ENCODE measurements around the gene PRKAR1B.
"Not testable (repeated sequence)": the region's sequence is repeated elsewhere in the genome, so short reads cannot be mapped to it uniquely, and the experiment has no call there.

PRKAR1B gene

GRCh38 chr7:641966-642365 is 85.1 kb downstream of the PRKAR1B start:
- DNase-seq, result no peak

- DNase-seq, result no peak
Observed at GRCh38 chr7:641269-641671, 85.8 kb downstream of the PRKAR1B start.

DNA sequence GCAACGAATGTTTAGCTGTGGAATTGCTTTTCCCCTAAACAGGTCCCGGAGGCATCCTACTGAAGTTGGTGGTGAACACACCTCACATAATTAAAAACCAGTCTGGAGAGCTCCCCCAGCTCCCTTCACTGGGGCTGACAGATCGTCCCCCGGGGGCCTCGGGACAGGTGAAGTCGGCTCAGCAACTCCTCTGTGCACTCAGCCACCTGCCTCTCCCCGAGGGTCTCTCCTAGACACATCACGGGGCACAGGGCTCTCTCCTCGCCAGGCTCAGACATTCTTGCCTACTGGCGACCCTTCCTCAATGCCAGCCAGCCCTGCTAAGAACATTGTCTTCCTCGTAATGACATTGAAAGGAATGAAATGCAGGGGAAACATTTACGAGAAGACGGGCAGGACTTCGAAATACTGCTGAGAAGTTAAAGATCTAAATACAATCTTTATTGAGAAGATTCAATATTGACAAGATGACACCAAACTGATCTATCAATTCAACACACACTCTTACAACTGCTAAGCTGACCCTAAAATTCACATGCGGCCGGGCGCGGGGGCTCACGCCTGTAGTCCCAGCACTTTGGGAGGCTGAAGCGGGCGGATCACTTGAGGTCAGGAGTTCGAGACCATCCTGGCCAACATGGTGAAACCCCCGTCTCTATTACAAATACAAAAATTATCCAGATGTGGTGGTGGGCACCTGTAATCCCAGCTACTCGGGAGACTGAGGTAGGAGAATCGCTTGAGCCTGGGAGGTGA is 88.6 kb downstream of the PRKAR1B start:
- DNase-seq, result no peak

GRCh38 chr7:637826-638225 is 89.3 kb downstream of the PRKAR1B start:
- no peak for DNase-seq

- DNase-seq, result no peak
Observed at GRCh38 chr7:636396-636795, 90.7 kb downstream of the PRKAR1B start.

DNA sequence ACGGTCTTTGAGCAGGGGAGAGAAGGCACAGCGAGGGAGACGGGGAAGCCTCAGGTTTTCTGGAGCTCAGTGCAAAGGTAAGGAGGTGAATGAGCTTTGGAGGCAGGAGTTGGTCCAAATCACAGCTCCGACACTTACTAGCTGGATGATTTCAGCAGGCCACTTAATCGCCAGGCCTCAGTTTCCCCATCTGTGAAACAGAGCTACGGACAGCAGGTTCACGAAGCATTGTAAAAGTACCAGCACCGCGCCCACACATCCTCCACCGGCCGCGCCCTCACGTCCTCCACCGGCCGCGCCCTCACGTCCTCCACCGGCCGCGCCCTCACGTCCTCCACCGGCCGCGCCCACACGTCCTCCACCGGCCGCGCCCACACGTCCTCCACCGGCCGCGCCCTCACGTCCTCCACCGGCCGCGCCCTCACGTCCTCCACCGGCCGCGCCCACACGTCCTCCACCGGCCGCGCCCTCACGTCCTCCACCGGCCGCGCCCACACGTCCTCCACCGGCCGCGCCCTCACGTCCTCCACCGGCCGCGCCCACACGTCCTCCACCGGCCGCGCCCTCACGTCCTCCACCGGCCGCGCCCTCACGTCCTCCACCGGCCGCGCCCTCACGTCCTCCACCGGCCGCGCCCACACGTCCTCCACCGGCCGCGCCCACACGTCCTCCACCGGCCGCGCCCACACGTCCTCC is 91.2 kb downstream of the PRKAR1B start:
- not testable (repeated sequence) for DNase-seq

DNA sequence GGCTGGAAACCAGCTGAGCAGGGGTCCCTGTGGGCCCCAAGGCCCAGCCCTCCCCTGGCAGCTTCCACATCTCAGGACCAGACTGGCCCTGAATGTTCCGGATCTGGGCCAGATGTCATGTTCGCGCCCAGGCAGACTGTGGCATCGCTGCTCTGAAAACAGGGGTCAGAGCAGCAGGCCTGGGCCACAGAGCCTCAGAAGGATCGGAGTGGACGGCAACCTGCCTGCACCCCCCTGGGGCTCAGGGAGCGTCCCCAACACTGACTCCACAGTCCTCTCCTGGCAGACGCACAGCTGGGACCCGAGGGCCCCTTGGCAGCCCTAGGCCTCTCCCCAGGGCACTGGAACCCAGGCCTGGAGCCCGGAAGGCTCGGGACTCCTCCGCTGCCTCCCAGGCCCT is 91.9 kb downstream of the PRKAR1B start:
- DNase-seq, result no peak

DNA sequence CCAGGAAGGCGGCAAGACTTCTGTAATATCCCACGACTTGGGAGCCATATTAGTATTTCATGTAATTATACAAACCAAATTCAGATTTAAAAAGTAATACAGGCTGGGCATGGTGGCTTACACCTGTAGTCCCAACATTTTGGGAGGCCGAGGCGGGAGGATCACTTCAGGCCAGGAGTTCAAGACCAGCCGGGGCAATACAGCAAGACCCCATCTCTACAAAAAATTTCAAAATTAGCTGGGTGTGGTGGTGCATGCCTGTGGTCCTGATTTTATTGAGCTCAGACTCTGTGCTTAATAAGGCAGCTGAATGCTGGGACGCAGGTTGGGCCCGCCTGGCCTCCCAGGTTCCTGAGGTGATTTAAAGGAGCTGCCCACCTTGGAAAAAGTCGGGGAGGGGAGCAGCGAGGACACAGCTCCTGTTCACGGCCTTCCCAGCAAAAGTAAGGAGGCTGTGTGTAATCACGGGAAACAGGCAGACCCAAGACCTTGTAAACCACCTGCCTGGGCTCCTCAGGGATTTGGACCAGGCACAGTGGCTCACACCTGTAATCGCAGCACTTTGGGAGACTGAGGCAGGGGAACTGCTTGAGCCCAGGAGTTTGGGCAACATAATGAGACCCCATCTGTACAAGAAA is 93.6 kb downstream of the PRKAR1B start:
- DNase-seq, result no peak

- no peak for DNase-seq
Observed at GRCh38 chr7:632831-633210, 94.3 kb downstream of the PRKAR1B start.

DNA sequence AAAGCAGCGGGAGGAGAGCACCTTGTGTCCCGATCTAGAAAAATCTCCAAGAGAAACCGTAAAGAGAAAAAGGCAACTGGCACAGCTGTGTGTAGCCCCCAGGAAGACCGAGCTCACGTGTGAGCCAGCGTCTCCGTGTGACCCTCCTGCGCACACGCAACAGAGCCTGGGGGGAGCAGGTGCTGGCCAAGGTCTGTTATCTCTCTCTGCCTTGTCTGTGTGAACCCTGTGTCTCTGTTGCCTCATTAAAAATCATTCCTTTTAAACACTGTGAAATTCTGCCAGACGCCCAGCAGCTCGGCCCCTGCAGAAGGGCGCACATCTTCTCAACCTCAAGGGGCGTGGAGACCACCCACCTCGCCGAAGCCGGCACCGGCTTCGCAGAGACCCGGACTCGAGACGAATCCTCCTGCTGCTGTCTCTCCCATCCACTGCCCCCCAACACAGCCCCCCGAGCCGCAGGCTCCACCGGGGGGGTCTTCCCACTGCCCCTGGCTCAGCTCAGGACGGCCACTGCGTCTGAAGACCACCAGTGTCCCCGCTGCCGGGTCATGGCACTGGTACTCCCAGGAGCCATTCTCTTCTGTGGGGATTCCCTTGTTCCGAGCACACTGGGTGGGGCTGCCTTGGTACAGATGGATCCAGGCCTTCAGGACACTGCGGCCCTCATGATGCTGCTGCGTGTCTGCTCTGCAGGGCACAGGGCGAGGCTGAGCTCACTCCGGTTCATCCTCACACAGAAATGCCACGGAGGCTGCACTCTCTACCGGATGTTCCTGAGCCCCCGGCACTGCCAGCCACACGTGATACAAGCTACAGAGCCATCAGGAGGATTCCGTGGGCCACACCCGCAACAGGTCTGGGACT is 94.9 kb downstream of the PRKAR1B start:
- DNase-seq, result no peak

DNA sequence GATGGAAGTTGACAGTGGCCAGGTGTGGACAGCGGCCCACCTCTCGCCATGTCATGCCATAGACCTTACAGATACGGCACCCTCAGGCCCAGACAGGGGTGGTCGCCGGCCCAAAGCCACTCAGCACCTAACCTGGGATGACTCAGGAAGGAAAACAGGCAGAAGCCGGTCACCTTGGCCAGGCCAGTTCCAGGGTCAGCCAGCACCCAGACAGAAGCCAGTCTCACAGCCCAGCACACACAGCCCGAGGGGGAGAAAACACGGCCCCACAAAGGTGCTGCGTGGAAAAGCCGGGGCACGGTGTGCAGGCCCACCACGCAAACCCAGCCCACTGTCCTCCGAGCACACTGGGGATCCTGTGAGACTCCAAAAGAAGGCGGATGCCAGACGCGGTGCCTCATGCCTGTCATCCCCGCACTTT is 95.8 kb downstream of the PRKAR1B start:
- no peak for DNase-seq

DNA sequence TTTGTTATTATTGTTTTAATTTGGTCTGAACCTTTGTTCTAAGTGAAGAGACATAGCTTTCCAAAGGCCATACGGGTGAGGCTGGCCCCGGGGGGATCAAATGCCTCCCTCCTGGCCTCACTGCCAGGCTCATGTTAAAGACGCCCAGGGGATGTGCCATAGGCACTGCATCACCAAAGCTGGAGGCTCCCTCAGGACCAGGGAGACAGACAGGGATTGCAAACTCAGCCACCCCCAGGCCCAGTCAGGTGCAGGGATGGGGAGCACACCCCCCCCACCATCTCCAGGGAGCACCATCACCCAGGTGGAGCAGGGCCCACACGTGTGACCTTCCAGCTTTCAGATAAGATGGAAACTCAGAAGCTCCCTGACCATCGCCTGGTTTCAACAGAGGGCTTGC is 96.5 kb downstream of the PRKAR1B start:
- DNase-seq, result no peak

GRCh38 chr7:630111-630511 is 97.0 kb downstream of the PRKAR1B start:
- DNase-seq, result no peak

GRCh38 chr7:628826-629225 is 98.3 kb downstream of the PRKAR1B start:
- no peak for DNase-seq

DNA sequence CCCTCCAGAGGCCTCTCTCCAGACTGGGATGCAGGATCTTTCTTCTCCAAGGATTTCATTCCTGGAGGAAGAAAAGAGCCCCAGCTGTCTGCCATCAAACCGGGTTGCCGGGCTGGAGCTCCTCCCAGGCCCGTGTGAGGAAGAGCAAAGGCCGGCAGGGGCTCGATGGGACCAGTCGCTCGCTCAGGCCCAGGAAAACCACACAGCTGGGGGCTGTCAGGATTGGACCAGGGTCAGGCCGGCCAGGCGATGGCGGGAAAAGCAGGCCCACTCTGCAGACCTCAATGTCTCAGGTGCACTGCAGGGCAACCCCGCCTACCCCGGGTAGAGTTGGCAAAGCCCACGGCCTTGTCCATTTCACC is 98.7 kb downstream of the PRKAR1B start:
- no peak for DNase-seq

DNA sequence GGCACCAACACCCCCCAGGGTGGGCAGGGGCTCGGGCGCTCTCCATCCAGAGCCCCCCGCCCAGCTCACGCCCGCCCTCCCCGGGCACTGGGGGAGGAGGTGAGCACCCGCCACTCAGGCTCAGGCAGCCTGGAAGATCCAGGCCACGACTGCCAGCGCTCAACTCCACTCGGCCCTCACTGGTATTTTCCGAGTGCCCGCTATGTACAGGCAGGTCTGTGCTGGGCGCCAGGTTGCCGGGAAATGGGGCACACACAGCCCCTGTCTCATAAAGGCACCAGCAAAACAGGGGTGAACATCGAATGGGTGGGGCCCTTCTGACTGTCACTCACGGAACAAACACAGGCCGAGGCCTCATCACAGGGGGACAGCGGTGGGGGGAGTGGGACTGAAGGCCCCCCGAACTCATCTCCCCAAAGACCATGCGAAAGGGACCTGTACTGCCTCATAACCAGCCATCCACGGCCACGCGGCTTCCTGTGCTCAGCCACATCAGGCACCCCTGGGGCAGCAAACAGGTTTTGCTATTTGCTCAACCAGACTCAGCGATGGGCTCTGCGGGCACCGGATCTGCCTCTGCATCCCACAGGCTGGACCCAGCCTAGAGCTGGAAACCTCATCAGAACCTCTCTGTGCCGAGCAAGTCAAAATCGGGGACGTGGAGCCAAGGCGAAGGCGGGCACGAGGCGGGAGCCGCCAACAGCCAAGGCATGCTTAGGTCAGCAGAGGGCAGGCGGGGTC is 99.2 kb downstream of the PRKAR1B start:
- DNase-seq, result no peak

GRCh38 chr7:625376-625971 is 101.6 kb downstream of the PRKAR1B start:
- DNase-seq, result no peak

DNA sequence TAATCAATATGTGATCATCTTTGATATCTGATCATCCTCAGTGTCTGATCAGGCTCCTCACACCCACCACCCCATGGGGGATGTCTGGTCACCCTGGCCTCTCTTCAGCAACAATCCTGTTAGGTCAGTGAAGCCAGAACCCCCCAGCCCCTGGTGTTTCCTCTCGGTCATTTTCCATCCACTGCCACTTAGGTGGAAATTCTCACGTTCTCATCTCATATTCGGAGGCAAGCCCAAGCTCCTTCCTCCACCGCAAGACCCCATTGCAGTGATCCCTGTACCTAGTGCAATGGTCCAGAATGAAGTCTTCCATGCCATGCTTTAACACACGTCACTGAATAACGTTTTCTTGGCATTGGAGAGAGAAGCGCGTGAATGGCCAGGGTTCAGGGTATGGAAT is 103.6 kb downstream of the PRKAR1B start:
- no peak for DNase-seq

DNA sequence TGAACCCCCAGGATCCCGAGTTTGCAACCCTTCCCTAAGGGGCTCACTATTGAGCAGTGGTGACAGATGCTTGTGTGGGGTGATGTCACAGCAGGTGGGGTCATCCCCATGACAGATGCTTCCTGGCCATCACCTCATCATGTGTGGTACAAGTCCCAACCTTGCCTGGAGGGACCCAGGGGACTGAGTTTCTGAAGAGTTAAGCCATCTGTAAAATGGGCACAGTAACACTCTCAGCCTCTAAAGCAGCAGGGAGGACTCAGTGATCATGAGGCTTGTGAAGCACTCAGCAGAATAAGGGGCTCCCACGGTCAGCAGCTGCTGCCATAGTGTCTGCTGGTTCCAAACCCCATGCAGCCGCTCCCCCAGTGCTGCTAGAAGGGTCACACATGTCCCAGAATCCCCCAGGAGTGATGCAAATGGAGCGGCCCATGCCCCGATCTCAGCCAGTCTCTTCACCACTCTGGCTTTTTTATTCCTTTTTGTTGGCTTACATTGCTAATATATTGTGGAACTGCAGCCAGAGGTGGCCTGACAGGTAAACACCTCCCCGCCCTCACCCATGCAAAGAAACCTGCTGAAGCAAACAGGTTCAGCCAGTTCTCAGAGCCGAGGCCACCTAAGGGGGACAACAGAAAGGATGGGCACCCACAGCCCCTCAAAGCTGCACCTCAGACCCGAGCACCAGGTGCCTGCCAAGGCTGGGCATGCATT is 105.4 kb downstream of the PRKAR1B start:
- DNase-seq, result no peak

DNA sequence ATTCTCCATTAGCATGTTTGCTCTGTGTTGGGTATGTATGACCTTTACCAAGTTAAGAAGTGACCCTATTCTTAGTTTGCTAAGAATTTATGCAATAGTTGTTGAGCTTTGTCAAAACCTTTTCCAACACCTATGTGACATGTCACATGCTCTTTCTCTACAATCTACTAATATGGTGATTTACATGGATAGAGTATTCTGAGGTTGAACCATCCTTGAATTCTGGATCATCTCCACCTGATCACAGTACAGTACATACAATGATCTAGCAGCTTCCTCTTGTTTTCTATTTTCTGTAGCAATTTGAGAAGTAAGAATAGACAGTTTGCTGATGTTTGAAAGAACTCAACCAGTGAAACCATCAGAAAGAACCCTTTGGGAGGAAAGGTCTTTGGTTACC is 106.2 kb downstream of the PRKAR1B start:
- no peak for DNase-seq

GRCh38 chr7:620056-620455 is 107.0 kb downstream of the PRKAR1B start:
- DNase-seq, result no peak

Measured in NCI-H187 (cell line).